Endodermal cell (in vitro differentiated cells): Measurements from ENCODE around the gene HSFX2. TPM values are rescaled to one million over a fixed set of nuclear protein-coding genes. Genes with fewer than 3 reads are reported as not detected.
"Not testable (repeated sequence)": the region's sequence is repeated elsewhere in the genome, so short reads cannot be mapped to it uniquely, and the experiment has no call there.

Experiments used
- DNase-seq: peaks from one replicate; pipeline ENCODE4 v3.0.0-alpha.2; 2017
- H3K27ac ChIP-seq: 2 replicates; pipeline ENCODE4 v1.5.1; 2013; ENCODE audit warnings: mild to moderate bottlenecking, low read depth, low read length, moderate library complexity
- H3K27me3 ChIP-seq: 2 replicates; pipeline ENCODE4 v1.6.1; 2013; ENCODE audit warnings: mild to moderate bottlenecking, low read length, moderate library complexity; ENCODE audit not compliant: insufficient read depth, control insufficient read depth, poor library complexity, severe bottlenecking
- H3K36me3 ChIP-seq: 2 replicates; pipeline ENCODE4 v1.7.0; 2013; ENCODE audit warnings: mild to moderate bottlenecking, low read length, moderate library complexity; ENCODE audit not compliant: control insufficient read depth, insufficient read depth
- H3K4me1 ChIP-seq: one replicate; pipeline ENCODE4 v1.7.0; 2013; ENCODE audit warnings: low read length; ENCODE audit not compliant: control insufficient read depth, insufficient read depth
- H3K4me3 ChIP-seq: 2 replicates; pipeline ENCODE4 v1.5.1; 2013; ENCODE audit warnings: mild to moderate bottlenecking, low read length, moderate library complexity
- H3K9ac ChIP-seq: 2 replicates; pipeline ENCODE4 v1.6.1; 2013; ENCODE audit warnings: mild to moderate bottlenecking, low read length, moderate library complexity; ENCODE audit not compliant: poor library complexity, severe bottlenecking; ENCODE audit errors: extremely low read depth
- H3K9me3 ChIP-seq: 2 replicates; pipeline ENCODE4 v1.6.1; 2013; ENCODE audit warnings: mild to moderate bottlenecking, low read length, moderate library complexity; ENCODE audit not compliant: control insufficient read depth
- H3K27ac Mint-ChIP-seq: 2 replicates; pipeline ENCODE4 v1.8.0; 2020; ENCODE audit warnings: mixed read lengths
- H3K27me3 Mint-ChIP-seq: 2 replicates; pipeline ENCODE4 v1.8.0; 2021; ENCODE audit warnings: mild to moderate bottlenecking, mixed read lengths; ENCODE audit not compliant: insufficient read depth
- H3K36me3 Mint-ChIP-seq: 2 replicates; pipeline ENCODE4 v1.8.0; 2020; ENCODE audit warnings: low read depth, mixed read lengths
- H3K4me1 Mint-ChIP-seq: 2 replicates; pipeline ENCODE4 v1.8.0; 2020; ENCODE audit warnings: mixed read lengths
- H3K4me3 Mint-ChIP-seq: 2 replicates; pipeline ENCODE4 v1.8.0; 2020; ENCODE audit warnings: mild to moderate bottlenecking, moderate library complexity, mixed read lengths
- H3K9me3 Mint-ChIP-seq: 2 replicates; pipeline ENCODE4 v1.8.0; 2020; ENCODE audit warnings: mild to moderate bottlenecking, mixed read lengths
- CTCF ChIP-seq: fragments of 200-600 bp; sonication (generic); conservative IDR thresholded peaks from 2 replicates; pipeline ENCODE4 v1.5.0; 2021; ENCODE audit warnings: antibody characterized with exemption, mild to moderate bottlenecking
- WGBS, 2 experiments: methylation state at CpG; one replicate each; pipeline versions ENCODE4 v1.1.5 to v1.1.7; 2013; ENCODE audit warnings: missing lambda C conversion rate in 2 of 2, mixed read lengths in 1 of 2; ENCODE audit not compliant: insufficient coverage in 1 of 2, insufficient read length in 1 of 2; 5-methylcytosine and 5-hydroxymethylcytosine counted together
- total RNA-seq, 2 donors: library from RNA; stranded (reverse); fragmentation: NEBNext Ultra II Directional in 1 of 2; extraction: Animal tissue kit (Norgen Biotek cat#: 25700) in 1 of 2; gene quantifications; 2 replicates in 1 of 2; 3 replicates in 1 of 2; pipeline ENCODE4 v1.2.1, GENCODE V29; 2021

The HSFX2 gene
- total RNA-seq, 2 donors from 2014 or later = not detected

- DNase-seq = no peak
- WGBS, 2 experiments = 81% methylated on average over 7 of the region's 7 CpGs; no CpG with 5 or more reads in 1 of the 2 experiments
- peaks cover 7% of the 10 kb centered on the region for H3K27me3 Mint-ChIP-seq
- Histone ChIP-seq H3K4me1 (no peaks in the 10 kb centered on the region), H3K27me3 (no peaks in the 10 kb centered on the region), H3K9me3 (no peaks in the 10 kb centered on the region), H3K9ac (no peak overlapping the region), H3K36me3 (no peaks in the 10 kb centered on the region), H3K4me3 (no peak overlapping the region), H3K27ac (no peak overlapping the region)
- TF ChIP-seq CTCF = no peak
- H3K4me1 Mint-ChIP-seq = peaks cover 8% of the 10 kb centered on the region
- H3K4me3 Mint-ChIP-seq = no peak overlapping the region
- H3K27ac Mint-ChIP-seq = no peak overlapping the region
- peaks cover 59% of the 10 kb centered on the region for H3K9me3 Mint-ChIP-seq
- H3K36me3 Mint-ChIP-seq = no peaks in the 10 kb centered on the region
Observed at GRCh38 chrX:149567621-149568417, 27.3 kb downstream of the HSFX2 start.

- Mint-ChIP-seq H3K9me3 (peaks cover 45% of the 10 kb centered on the region), H3K4me1 (no peaks in the 10 kb centered on the region), H3K36me3 (no peaks in the 10 kb centered on the region), H3K27me3 (no peaks in the 10 kb centered on the region), H3K27ac (no peak overlapping the region), H3K4me3 (no peak overlapping the region)
- no peak overlapping the region for H3K4me3 ChIP-seq
- no peaks in the 10 kb centered on the region for H3K4me1 ChIP-seq
- H3K9me3 ChIP-seq = no peaks in the 10 kb centered on the region
- WGBS, 2 experiments = 96% methylated on average over 3 of the region's 4 CpGs; no CpG with 5 or more reads in 1 of the 2 experiments
- no peak overlapping the region for H3K27ac ChIP-seq
- H3K36me3 ChIP-seq = no peaks in the 10 kb centered on the region
- no peak for TF ChIP-seq CTCF
- H3K9ac ChIP-seq = no peak overlapping the region
- no peaks in the 10 kb centered on the region for H3K27me3 ChIP-seq
- no peak for DNase-seq
Observed at GRCh38 chrX:149563359-149563758, 31.8 kb downstream of the HSFX2 start.

GRCh38 chrX:149555251-149555650 is 39.9 kb downstream of the HSFX2 start:
- not testable (repeated sequence) for H3K9me3 ChIP-seq, H3K4me3 Mint-ChIP-seq, H3K27ac ChIP-seq, H3K36me3 Mint-ChIP-seq, H3K4me1 Mint-ChIP-seq, H3K27me3 Mint-ChIP-seq, H3K9me3 Mint-ChIP-seq, DNase-seq, H3K9ac ChIP-seq, H3K36me3 ChIP-seq, H3K27me3 ChIP-seq, H3K4me3 ChIP-seq, H3K4me1 ChIP-seq, H3K27ac Mint-ChIP-seq
- WGBS, 2 experiments = no CpG with 5 or more reads among the region's 4 CpGs

- not testable (repeated sequence) for H3K4me3 Mint-ChIP-seq, H3K27ac ChIP-seq, H3K27me3 Mint-ChIP-seq, H3K27me3 ChIP-seq, DNase-seq, H3K4me1 Mint-ChIP-seq, H3K36me3 Mint-ChIP-seq, H3K9me3 ChIP-seq, H3K36me3 ChIP-seq, H3K9ac ChIP-seq, H3K27ac Mint-ChIP-seq, H3K4me1 ChIP-seq, H3K4me3 ChIP-seq, H3K9me3 Mint-ChIP-seq
- whole genome bisulfite sequencing, 2 experiments = no CpG with 5 or more reads among the region's 6 CpGs
Observed at GRCh38 chrX:149551939-149552248, 43.2 kb downstream of the HSFX2 start.

- not testable (repeated sequence) for H3K9me3 Mint-ChIP-seq, H3K27ac Mint-ChIP-seq, H3K27ac ChIP-seq, H3K9ac ChIP-seq, H3K4me1 Mint-ChIP-seq, H3K4me3 Mint-ChIP-seq, H3K36me3 Mint-ChIP-seq, DNase-seq, H3K27me3 Mint-ChIP-seq, H3K36me3 ChIP-seq, H3K4me1 ChIP-seq, H3K4me3 ChIP-seq, H3K9me3 ChIP-seq, H3K27me3 ChIP-seq
- no CpG with 5 or more reads among the region's 4 CpGs for WGBS, 2 experiments
Observed at GRCh38 chrX:149551245-149551938, 43.7 kb downstream of the HSFX2 start.
